ENCODE data around the gene ACVR2B.
"Not testable (repeated sequence)": the region's sequence is repeated elsewhere in the genome, so short reads cannot be mapped to it uniquely, and the experiment has no call there.

Gene ACVR2B

DNA sequence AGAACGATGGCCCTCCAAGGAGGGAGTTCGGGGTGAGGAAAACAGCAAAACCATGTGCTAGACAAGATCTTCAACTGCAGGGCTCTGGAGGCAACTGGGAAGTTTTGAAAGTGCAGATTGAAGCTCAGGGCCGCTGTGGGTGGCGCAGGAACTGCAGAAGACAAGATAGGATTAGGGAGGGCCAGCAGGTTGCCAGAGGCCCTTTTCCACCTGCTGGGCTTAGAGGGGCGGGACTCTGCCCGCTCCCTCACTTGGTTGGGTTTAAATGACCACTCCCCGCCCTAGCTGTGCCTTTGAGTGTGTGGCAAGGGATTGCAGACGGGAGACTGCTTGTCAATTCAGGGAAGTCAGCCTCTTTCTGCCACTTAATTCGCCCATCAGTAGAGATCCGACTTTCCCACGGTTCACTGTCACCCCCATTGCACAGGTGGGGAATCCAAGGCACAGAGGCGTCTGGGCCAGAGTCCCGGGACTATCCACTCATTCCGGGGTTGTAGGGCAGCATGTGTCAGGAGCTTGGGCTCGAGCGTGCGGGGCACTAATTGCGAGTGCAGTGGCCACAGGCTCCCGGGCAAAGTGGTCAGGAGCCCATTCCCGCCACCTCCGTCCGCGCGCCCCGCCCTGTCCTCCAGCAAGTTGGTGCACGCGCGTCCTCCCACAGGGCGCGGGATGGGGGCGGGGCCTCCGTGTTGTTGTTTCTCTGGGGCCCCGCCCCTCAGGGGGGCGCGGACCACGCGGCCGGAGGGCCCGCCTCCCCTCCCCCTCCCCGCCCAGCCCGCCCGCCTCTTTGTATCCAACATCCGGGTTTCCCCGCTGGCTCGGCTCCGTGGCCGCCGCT lies at the start of gene ACVR2B:
ACVR2B (plus strand) TSS at position 816 of the 838 bp plus-strand sequence. CDS start 433 bp downstream, outside the sequence.
- DNase-seq (ENCODE audit: low read depth in 2 of 2) = peak; percentile 31 to 43

GRCh38 chr3:38404286-38404685 lies 49.4 kb upstream of the ACVR2B start:
- no peak for DNase-seq (ENCODE audit: low read depth in 2 of 2)

DNA sequence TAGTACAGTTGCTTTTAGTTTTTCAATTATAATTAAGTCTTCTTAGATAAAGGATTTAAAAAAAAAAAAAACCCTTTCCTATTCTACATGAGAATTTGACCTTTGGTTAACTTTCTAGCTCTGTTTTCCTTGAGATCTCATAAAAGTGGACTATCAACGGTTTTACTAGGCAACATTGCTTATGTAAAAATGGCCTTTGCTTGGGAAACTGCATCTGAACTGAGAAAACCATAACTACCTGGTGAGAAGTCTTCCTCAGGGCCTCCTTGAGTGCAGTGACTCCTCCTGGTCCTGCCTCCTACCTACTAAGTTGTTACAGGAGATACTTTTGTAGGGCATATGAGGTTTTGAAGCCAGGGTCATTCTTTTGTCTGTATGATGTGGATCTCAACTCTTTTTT lies 42.1 kb upstream of the ACVR2B start:
- no peak for DNase-seq (ENCODE audit: low read depth in 2 of 2)

GRCh38 chr3:38420758-38421157 lies 32.9 kb upstream of the ACVR2B start:
- not testable (repeated sequence) for DNase-seq (ENCODE audit: low read depth in 2 of 2)

GRCh38 chr3:38421679-38422336 lies 31.9 kb upstream of the ACVR2B start:
- no peak for DNase-seq (ENCODE audit: low read depth in 2 of 2)

- not testable (repeated sequence) for DNase-seq (ENCODE audit: low read depth in 2 of 2)
These were observed 26.8 kb upstream of the ACVR2B start for GRCh38 chr3:38426798-38427426.

- not testable (repeated sequence) for DNase-seq (ENCODE audit: low read depth in 2 of 2)
These were observed 20.6 kb upstream of the ACVR2B start for GRCh38 chr3:38432871-38433658.

DNA sequence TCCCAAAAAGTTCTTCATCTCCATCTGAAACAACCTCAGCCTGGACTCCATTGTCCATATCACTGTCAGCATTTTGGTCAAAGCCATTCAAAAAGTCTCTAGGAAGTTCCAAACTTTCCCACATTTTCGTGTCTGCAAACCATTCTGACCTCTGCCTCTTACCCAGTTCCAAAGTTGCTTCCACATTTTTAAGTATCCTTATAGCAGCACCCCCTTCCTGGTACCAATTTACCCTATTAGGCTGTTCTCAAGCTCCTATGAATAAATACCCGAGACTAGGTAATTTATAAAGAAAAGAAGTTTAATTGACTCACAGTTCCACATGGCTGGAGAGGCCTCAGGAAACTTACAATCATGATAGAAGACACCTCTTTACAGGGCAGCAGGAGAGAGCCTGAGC lies 20.0 kb upstream of the ACVR2B start:
- DNase-seq (ENCODE audit: low read depth in 2 of 2) = not testable (repeated sequence)

GRCh38 chr3:38438436-38439069 lies 15.1 kb upstream of the ACVR2B start:
- not testable (repeated sequence) for DNase-seq (ENCODE audit: low read depth in 2 of 2)

DNA sequence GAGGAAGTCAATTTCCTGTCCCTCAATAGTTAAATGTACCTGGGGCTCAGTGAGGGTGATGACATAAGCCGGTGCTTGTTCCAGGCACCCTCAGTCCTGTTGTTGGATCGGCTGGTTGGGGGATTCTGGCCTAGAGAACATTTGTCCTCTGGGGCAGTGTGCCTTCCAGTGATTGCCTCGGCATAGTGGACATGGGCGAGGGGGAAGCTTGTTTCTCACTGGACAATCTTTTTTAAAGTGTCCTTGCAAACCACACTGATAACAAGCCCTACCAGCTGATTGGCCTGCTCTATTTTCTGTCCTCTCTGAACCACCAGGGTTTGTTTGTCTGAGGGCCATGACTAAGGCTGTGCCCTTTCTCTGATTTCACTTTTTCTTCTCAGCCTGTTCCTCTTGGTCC lies 10.5 kb upstream of the ACVR2B start:
- not testable (repeated sequence) for DNase-seq (ENCODE audit: low read depth in 2 of 2)

DNA sequence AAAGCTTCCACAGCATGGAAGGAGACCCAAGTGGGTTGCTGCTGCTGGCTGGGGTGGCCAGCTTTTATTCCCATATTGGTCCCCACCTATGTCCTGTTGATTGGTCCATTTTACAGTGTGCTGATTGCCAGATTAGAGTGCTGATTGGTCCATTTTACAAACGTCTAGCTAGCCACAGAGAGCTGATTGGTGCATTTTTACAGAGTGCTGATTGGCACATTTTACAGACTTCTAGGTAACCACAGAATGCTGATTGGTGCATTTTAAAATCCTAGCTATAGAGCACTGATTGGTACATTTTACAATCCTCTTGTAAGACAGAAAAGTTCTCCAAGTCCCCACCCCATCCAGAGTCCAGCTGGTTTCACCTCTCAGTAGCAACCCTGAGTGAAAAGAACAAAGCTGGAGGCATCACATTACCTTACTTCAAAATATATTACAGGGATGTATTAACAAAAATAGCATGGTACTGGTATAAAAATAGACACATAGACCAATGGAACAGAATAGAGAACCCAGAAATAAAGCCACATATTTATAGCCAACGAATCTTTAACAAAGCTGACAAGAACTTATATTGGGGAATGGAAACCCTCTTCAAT lies 7.5 kb upstream of the ACVR2B start:
- no peak for DNase-seq (ENCODE audit: low read depth in 2 of 2)

GRCh38 chr3:38446812-38447211 lies 6.9 kb upstream of the ACVR2B start:
- DNase-seq (ENCODE audit: low read depth in 2 of 2) = no peak

- no peak for DNase-seq (ENCODE audit: low read depth in 2 of 2)
These were observed 2.8 kb upstream of the ACVR2B start for GRCh38 chr3:38450853-38451252.

GRCh38 chr3:38453913-38454177 lies 155 bp downstream of the ACVR2B start:
- DNase-seq (ENCODE audit: low read depth in 2 of 2) = no peak

DNA sequence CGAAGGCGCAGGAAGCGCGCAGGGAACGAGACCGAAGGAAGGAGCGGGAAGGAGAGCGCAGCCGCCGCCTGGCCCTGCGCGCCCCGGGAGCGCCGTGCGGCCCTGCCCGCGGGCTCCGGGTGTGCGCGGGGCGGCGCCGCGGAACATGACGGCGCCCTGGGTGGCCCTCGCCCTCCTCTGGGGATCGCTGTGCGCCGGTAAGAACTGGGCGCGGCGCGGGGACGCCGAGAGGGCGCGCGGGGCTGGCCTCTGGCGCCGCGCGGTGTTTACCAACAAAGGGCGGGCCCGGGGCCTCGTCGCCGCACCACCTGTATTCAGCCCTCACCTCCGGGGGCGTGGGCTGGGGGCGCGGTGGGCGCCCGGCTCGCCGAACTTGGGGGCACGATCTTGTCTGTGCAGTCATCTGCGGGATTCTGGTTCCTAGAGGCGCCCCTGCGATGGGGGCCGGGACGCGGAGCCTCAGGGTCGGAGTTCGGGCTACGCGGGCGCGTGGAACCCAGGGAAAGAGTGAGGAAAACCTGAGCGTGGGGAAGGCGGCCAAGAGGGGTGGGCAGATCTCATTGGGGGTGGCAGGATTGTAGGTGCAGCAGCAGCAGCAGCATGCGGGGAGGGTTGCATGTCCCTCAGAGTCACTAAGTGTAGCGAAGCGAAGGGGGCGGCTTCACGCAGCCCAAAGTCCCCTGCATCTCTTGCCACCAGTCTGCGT lies 641 bp downstream of the ACVR2B start:
- DNase-seq (ENCODE audit: low read depth in 2 of 2) = no peak

- no peak for DNase-seq (ENCODE audit: low read depth in 2 of 2)
These were observed 1.4 kb downstream of the ACVR2B start for GRCh38 chr3:38454884-38455638.

GRCh38 chr3:38455639-38456430 lies 2.1 kb downstream of the ACVR2B start:
- no peak for DNase-seq (ENCODE audit: low read depth in 2 of 2)

DNA sequence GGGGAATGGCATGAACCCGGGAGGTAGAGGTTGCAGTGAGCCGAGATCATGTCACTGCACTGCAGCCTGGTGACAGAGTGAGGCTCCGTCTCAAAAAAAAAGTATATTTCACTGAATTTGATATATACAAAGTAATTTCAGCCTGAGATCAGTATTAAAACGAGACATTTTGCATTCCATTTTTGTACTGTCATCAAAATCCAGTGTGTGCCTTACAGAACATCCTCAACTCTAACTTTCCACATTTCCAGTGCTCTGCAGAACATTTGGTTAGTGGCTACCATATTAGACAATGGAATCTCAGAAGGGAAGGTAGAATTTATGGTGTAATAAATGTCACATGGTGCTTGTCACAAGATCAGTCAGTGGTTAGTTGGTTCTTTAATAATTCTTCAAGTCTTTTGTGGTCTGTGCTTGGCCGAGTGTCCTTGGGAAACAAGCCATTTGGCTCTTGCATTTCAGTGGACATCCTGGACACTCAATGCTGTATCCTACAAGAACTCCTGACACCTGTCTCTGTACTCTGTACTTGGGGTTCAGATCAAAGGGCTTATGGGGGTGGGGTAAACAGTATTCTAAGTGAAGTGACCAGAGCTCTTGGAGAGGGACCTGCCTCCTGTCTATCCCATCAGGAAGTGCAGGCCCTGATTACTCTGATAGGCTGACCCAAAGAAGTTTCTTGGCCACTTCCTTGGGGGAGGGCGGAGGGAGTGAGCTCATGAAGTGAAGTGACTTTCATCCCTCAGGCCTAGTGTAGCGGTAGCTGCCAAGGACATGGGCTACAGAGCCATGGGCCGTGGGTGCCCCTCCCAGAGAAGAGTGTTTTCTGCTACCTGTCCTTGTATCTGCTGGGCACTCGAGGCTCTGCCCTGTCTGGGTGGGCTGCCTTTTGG lies 3.7 kb downstream of the ACVR2B start:
- DNase-seq (ENCODE audit: low read depth in 2 of 2) = no peak
